Measurements from ENCODE around the gene PTPRM.

GRCh38 chr18:8303151-8303755 is 736.1 kb downstream of the PTPRM start:
- no peak for TF ChIP-seq CTCF (IDR thresholded peaks at IDR 0.05)
- TF ChIP-seq TCF7L2 (IDR thresholded peaks at IDR 0.05; ENCODE audit: low read depth, low read length) = no peak
- no peak for TF ChIP-seq REST (IDR thresholded peaks at IDR 0.05; ENCODE audit: insufficient read depth in 1 of 2, low read depth in 2 of 2, low read length in 1 of 2)
- TF ChIP-seq SIN3A (IDR thresholded peaks at IDR 0.05; ENCODE audit: borderline replicate concordance, insufficient read depth, low read depth, low read length) = no peak
- TF ChIP-seq POLR2AphosphoS5 (IDR thresholded peaks at IDR 0.05; ENCODE audit: low read depth, low read length) = no peak

All from Panc1 (cell line).